ENCODE data around the gene HCCS. TPM values are rescaled to one million over a fixed set of nuclear protein-coding genes. Genes with fewer than 3 reads are reported as not detected.
A peak's percentile ranks its signal among the peaks of the same experiment; 100 is the strongest.

HCCS gene
- total RNA-seq, 4 donors from 2014 or later = 10.4 to 26.2 (median 19.5) TPM

GRCh38 chrX:11129534-11130105 is 18.5 kb downstream of the HCCS start:
- WGBS, 2 donors (ENCODE audit: low coverage in 1 of 2) = 39% methylated on average over 4 of the region's 5 CpGs; no CpG with 5 or more reads in 1 of the 2 donors
- no peaks in the 10 kb centered on the region for H3K9me3 ChIP-seq
- no peaks in the 10 kb centered on the region for H3K36me3 ChIP-seq
- ATAC-seq = no peak
- no peak overlapping the region for H3K4me3 ChIP-seq
- H3K27me3 ChIP-seq = no peaks in the 10 kb centered on the region
- no peak for TF ChIP-seq EP300 (IDR thresholded peaks at IDR 0.05)
- TF ChIP-seq, protein P1, sequence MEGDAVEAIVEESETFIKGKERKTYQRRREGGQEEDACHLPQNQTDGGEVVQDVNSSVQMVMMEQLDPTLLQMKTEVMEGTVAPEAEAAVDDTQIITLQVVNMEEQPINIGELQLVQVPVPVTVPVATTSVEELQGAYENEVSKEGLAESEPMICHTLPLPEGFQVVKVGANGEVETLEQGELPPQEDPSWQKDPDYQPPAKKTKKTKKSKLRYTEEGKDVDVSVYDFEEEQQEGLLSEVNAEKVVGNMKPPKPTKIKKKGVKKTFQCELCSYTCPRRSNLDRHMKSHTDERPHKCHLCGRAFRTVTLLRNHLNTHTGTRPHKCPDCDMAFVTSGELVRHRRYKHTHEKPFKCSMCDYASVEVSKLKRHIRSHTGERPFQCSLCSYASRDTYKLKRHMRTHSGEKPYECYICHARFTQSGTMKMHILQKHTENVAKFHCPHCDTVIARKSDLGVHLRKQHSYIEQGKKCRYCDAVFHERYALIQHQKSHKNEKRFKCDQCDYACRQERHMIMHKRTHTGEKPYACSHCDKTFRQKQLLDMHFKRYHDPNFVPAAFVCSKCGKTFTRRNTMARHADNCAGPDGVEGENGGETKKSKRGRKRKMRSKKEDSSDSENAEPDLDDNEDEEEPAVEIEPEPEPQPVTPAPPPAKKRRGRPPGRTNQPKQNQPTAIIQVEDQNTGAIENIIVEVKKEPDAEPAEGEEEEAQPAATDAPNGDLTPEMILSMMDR (IDR thresholded peaks at IDR 0.05) = no peak
- TF ChIP-seq POLR2A (IDR thresholded peaks at IDR 0.05) = no peak
- no peak for TF ChIP-seq POLR2AphosphoS5 (IDR thresholded peaks at IDR 0.05)
- no peaks in the 10 kb centered on the region for H3K4me1 ChIP-seq
- H3K27ac ChIP-seq = no peak overlapping the region

GRCh38 chrX:11130136-11130535 is 19.0 kb downstream of the HCCS start:
- H3K9me3 ChIP-seq = no peaks in the 10 kb centered on the region
- WGBS, 2 donors (ENCODE audit: low coverage in 1 of 2) = 100% methylated on average over 1 of the region's 3 CpGs; no CpG with 5 or more reads in 1 of the 2 donors
- no peak overlapping the region for H3K4me3 ChIP-seq
- no peaks in the 10 kb centered on the region for H3K36me3 ChIP-seq
- ATAC-seq = no peak
- TF ChIP-seq, protein P1 (IDR thresholded peaks at IDR 0.05) = no peak
- TF ChIP-seq EP300 (IDR thresholded peaks at IDR 0.05) = no peak
- no peak for TF ChIP-seq POLR2AphosphoS5 (IDR thresholded peaks at IDR 0.05)
- TF ChIP-seq POLR2A (IDR thresholded peaks at IDR 0.05) = no peak
- no peaks in the 10 kb centered on the region for H3K27me3 ChIP-seq
- H3K27ac ChIP-seq = no peak overlapping the region
- H3K4me1 ChIP-seq = no peaks in the 10 kb centered on the region

GRCh38 chrX:11131146-11131545 is 20.0 kb downstream of the HCCS start:
- no peak for ATAC-seq
- TF ChIP-seq POLR2A (IDR thresholded peaks at IDR 0.05) (no peak), POLR2AphosphoS5 (IDR thresholded peaks at IDR 0.05) (no peak), EP300 (IDR thresholded peaks at IDR 0.05) (no peak)
- TF ChIP-seq, protein P1 (IDR thresholded peaks at IDR 0.05) = no peak
- no peak overlapping the region for H3K27ac ChIP-seq
- H3K4me1 ChIP-seq = no peaks in the 10 kb centered on the region
- no peaks in the 10 kb centered on the region for H3K9me3 ChIP-seq
- H3K36me3 ChIP-seq = no peaks in the 10 kb centered on the region
- no peaks in the 10 kb centered on the region for H3K27me3 ChIP-seq
- H3K4me3 ChIP-seq = no peak overlapping the region

DNA sequence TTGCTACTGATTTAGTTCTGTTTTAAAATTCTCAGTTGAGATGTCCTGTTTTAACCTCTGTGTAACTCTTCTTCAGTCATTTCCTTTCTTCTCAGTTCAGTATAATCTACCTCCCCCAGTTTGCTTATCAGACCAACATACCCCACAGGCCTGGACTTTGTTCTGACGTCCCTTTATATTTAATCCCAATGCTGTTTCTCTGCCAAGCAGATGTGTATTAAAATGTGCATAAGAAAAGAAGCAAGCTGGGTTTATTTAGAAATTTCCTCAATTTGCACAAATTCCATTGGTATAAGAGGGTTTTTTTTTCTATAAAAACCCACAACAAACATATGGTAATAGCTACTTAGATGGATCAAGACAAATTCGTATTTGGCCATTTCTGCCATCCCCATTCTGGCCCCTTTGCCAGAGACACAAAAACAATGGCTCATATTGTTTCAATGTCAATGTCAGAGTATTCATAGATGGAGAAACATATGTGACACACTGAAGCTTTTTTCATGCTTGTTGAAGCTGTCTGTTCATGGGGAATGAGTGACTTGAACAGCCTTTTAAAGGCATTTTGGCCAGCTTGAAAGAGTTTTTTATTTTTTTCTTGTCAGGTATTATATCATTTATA is 24.5 kb downstream of the HCCS start:
- Histone ChIP-seq H3K4me3 (no peak overlapping the region), H3K36me3 (peaks cover 0 to 13% of the 10 kb centered on the region in 2 donors), H3K4me1 (peaks cover 0 to 6% (median 0%) of the 10 kb centered on the region in 3 donors), H3K9me3 (no peaks in the 10 kb centered on the region), H3K27me3 (no peaks in the 10 kb centered on the region), H3K27ac (no peak overlapping the region)
- no peak for ATAC-seq
- WGBS, 2 donors (ENCODE audit: low coverage in 1 of 2) = 31 to 56% methylated on average over 2 of the region's 2 CpGs
- TF ChIP-seq EP300 (IDR thresholded peaks at IDR 0.05) (no peak), POLR2A (IDR thresholded peaks at IDR 0.05) (no peak), POLR2AphosphoS5 (IDR thresholded peaks at IDR 0.05) (no peak)
- TF ChIP-seq, protein P1 (IDR thresholded peaks at IDR 0.05) = no peak

GRCh38 chrX:11137543-11138139 is 26.5 kb downstream of the HCCS start:
- H3K4me1 ChIP-seq = peaks cover 0 to 6% (median 0%) of the 10 kb centered on the region in 3 donors
- H3K9me3 ChIP-seq = no peaks in the 10 kb centered on the region
- peaks cover 0 to 17% of the 10 kb centered on the region in 2 donors for H3K36me3 ChIP-seq
- H3K27me3 ChIP-seq = no peaks in the 10 kb centered on the region
- no peak overlapping the region for H3K27ac ChIP-seq
- H3K4me3 ChIP-seq = no peak overlapping the region
- no peak for TF ChIP-seq POLR2AphosphoS5 (IDR thresholded peaks at IDR 0.05)
- TF ChIP-seq, protein P1 (IDR thresholded peaks at IDR 0.05) = peak; percentile 38 to 76 (median 53)
- peak; percentile 49 for ATAC-seq
- 25 to 31% methylated on average over 6 of the region's 6 CpGs for WGBS, 2 donors (ENCODE audit: low coverage in 1 of 2)

Measured in gastroesophageal sphincter (tissue), 4 donors.